Measurements from ENCODE around the gene KIAA0232. TPM values are rescaled to one million over a fixed set of nuclear protein-coding genes. Genes with fewer than 3 reads are reported as not detected.
A peak's percentile ranks its signal among the peaks of the same experiment; 100 is the strongest.

KIAA0232 gene
- total and polyA plus RNA-seq, 10 donors, result 3.2 to 50.6 (median 34.5) TPM

GRCh38 chr4:6819295-6819694 is 36.8 kb downstream of the KIAA0232 start:
- no peaks in the 10 kb centered on the region for H3K27me3 ChIP-seq (replicated peaks in 1 of 7)
- peaks cover 0 to 13% (median 1%) of the 10 kb centered on the region in 6 donors for H3K36me3 ChIP-seq
- intact Hi-C loops (cut with DNase I; ENCODE audit: low total_unique reads), result no loop called here
- no peak overlapping the region for H3K4me3 ChIP-seq
- H3K9me3 ChIP-seq, result peaks cover 0 to 44% (median 41%) of the 10 kb centered on the region in 8 donors
- TF ChIP-seq POLR2AphosphoS5 (IDR thresholded peaks at IDR 0.05) (no peak), CTCF (IDR thresholded peaks at IDR 0.05 in 8 of 11, conservative IDR thresholded peaks at IDR 0.05 in 3 of 11) (no peak), POLR2A (IDR thresholded peaks at IDR 0.05) (no peak)
- H3K4me1 ChIP-seq, result peaks cover 0 to 12% (median 0%) of the 10 kb centered on the region in 6 donors
- WGBS, 5 donors, result 76 to 85% (median 81%) methylated on average over 1 of the region's 1 CpG
- no peak for DNase-seq
- no peak overlapping the region for H3K27ac ChIP-seq

DNA sequence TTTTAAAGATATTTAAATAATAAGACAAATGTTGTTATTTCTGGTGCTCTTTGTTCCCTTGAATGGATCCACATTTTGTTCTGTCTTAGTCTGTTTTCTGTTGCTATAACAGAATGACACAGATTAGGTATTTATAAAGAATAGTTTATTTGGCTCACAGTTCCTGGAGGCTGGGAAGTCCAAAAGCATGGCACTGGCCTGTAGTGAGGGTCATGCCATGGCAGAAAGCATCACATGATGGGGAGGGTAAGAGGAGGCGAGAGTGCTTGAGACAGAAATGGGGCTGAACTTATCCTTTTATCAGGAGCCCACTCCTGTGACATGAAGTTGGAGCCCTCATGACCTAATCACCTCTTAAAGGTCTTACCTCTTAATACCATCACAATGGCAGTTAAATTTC is 38.2 kb downstream of the KIAA0232 start:
- peaks cover 0 to 19% (median 0%) of the 10 kb centered on the region in 6 donors for H3K4me1 ChIP-seq
- intact Hi-C loops (cut with DNase I; ENCODE audit: low total_unique reads), result no loop called here
- WGBS, 5 donors, result 96 to 100% (median 100%) methylated on average over 1 of the region's 1 CpG
- no peaks in the 10 kb centered on the region for H3K27me3 ChIP-seq (replicated peaks in 1 of 7)
- H3K36me3 ChIP-seq, result peaks cover 0 to 27% (median 13%) of the 10 kb centered on the region in 6 donors
- no peak for DNase-seq
- TF ChIP-seq POLR2AphosphoS5 (IDR thresholded peaks at IDR 0.05) (no peak), POLR2A (IDR thresholded peaks at IDR 0.05) (no peak), CTCF (IDR thresholded peaks at IDR 0.05 in 8 of 11, conservative IDR thresholded peaks at IDR 0.05 in 3 of 11) (no peak)
- no peak overlapping the region for H3K27ac ChIP-seq
- H3K4me3 ChIP-seq, result no peak overlapping the region
- peaks cover 0 to 44% (median 41%) of the 10 kb centered on the region in 8 donors for H3K9me3 ChIP-seq

DNA sequence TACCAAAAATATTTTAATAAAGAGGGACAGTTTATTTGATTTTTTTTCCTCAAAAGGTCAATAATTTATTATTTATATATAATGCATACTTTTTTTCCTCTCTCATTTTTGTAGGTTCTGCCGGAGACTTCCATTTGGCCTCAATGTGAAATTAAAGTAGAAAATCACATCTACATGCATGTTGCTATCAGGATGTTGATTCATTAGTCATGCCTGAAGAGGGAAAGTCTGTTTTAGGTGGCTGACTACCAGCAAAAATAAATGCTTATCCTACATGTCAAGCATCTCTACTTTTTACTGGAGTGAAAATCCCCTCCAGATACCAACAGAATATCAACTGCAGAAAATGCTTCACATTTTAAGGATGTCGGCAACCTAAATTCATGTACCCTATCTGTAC is 41.5 kb downstream of the KIAA0232 start:
- no peaks in the 10 kb centered on the region for H3K27me3 ChIP-seq (replicated peaks in 1 of 7)
- H3K4me3 ChIP-seq, result no peak overlapping the region
- H3K27ac ChIP-seq, result no peak overlapping the region
- peaks cover 0 to 34% (median 33%) of the 10 kb centered on the region in 8 donors for H3K9me3 ChIP-seq
- no peak for DNase-seq
- TF ChIP-seq POLR2AphosphoS5 (IDR thresholded peaks at IDR 0.05) (no peak), POLR2A (IDR thresholded peaks at IDR 0.05) (no peak), CTCF (IDR thresholded peaks at IDR 0.05 in 8 of 11, conservative IDR thresholded peaks at IDR 0.05 in 3 of 11) (no peak)
- H3K4me1 ChIP-seq, result peaks cover 0 to 25% (median 0%) of the 10 kb centered on the region in 6 donors
- intact Hi-C loops (cut with DNase I; ENCODE audit: low total_unique reads), result no loop called here
- WGBS, 5 donors, result 93 to 100% (median 96%) methylated on average over 2 of the region's 2 CpGs
- peaks cover 0 to 51% (median 20%) of the 10 kb centered on the region in 6 donors for H3K36me3 ChIP-seq

DNA sequence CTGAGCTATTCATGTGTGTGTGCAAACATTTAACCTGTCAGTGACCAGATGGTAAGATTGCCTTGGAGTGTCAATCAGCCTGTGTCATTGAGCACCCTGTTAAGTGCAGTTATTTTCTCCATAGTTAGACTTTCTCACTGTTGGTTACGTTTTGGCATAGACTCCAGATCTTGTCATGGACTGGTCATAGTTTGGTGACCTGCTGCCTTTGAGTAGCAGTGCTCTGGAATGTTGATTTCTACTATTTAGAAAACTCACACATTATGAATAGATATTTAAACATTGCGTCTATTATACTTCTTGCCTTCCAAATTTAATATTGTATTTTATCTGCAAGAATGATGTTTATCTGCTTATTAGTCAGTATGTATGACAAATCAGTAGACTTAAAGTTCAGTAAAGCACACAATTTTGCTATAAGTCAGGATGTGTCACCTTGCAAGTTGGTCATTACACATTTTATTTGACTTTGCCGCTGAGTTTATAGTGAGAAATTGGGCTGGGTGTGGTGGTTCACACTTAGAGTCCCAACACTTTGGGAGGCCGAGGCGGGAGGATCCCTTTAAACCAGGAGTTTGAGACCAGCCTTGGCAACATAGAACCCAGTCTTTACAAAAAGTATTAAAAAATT is 42.4 kb downstream of the KIAA0232 start:
- peaks cover 0 to 25% (median 0%) of the 10 kb centered on the region in 6 donors for H3K4me1 ChIP-seq
- peaks cover 0 to 26% (median 24%) of the 10 kb centered on the region in 8 donors for H3K9me3 ChIP-seq
- no peak overlapping the region for H3K4me3 ChIP-seq
- peaks cover 0 to 59% (median 20%) of the 10 kb centered on the region in 6 donors for H3K36me3 ChIP-seq
- intact Hi-C loops (cut with DNase I; ENCODE audit: low total_unique reads), result no loop called here
- no peaks in the 10 kb centered on the region for H3K27me3 ChIP-seq (replicated peaks in 1 of 7)
- TF ChIP-seq POLR2A (IDR thresholded peaks at IDR 0.05) (no peak), CTCF (IDR thresholded peaks at IDR 0.05 in 8 of 11, conservative IDR thresholded peaks at IDR 0.05 in 3 of 11) (no peak), POLR2AphosphoS5 (IDR thresholded peaks at IDR 0.05) (no peak)
- H3K27ac ChIP-seq, result peak overlapping the region in 2 of 8 donors; percentile 26 to 32
- no peak for DNase-seq
- 87 to 95% (median 91%) methylated on average over 5 of the region's 5 CpGs for WGBS, 5 donors
